Adrenal gland (tissue), 5 donors: ENCODE data around the gene SEL1L2.

Experiments used
- CTCF ChIP-seq, 6 experiments: fragments of 450-650 bp in 4 of 6; fragments of 200-600 bp in 2 of 6; sonication (generic) in 1 of 6; IDR thresholded peaks; 1 replicate in 5 of 6; 2 replicates in 1 of 6; pipeline versions ENCODE4 v1.5.1 to v1.8.0; 2016 to 2021; ENCODE audit warnings: antibody characterized with exemption in 6 of 6, mild to moderate bottlenecking in 2 of 6, moderate library complexity in 1 of 6
- POLR2A ChIP-seq, 2 donors: fragments of 450-650 bp; IDR thresholded peaks; one replicate each; pipeline ENCODE4 v1.6.1; 2017; ENCODE audit warnings: antibody characterized with exemption in 2 of 2, mild to moderate bottlenecking in 2 of 2, moderate library complexity in 1 of 2
- donor health status: DM: no; HTN: no; CAD: no.

- TF ChIP-seq CTCF (IDR thresholded peaks at IDR 0.05) = no peak
- TF ChIP-seq POLR2A (IDR thresholded peaks at IDR 0.05) = no peak
Observed at GRCh38 chr20:13840093-13840465, 150.3 kb downstream of the SEL1L2 start.
